Choroid plexus epithelial cell (primary cell): ENCODE measurements around the gene HTRA2.

ENCODE experiments used
- DNase-seq: peaks from one replicate; pipeline ENCODE4 v3.0.0-alpha.2; 2010; ENCODE audit warnings: low read depth
- H3K4me3 ChIP-seq: 2 replicates; pipeline ENCODE4 v1.5.1; 2011; ENCODE audit warnings: low read depth, mild to moderate bottlenecking, control low read depth, low read length, moderate library complexity
- CTCF ChIP-seq: conservative IDR thresholded peaks from 2 replicates; pipeline ENCODE4 v1.5.1; 2011; ENCODE audit warnings: low read depth, mild to moderate bottlenecking, control low read depth, inconsistent platforms, low read length, moderate library complexity

The HTRA2 gene

GRCh38 chr2:74530239-74531187 lies 780 bp downstream of the HTRA2 start:
- H3K4me3 ChIP-seq: peak overlapping the region; percentile 97
- DNase-seq: peak; percentile 54
- no peak for TF ChIP-seq CTCF

- no peak for TF ChIP-seq CTCF
- H3K4me3 ChIP-seq: no peak overlapping the region
- no peak for DNase-seq
Measured at GRCh38 chr2:74531666-74532065, 1.9 kb downstream of the HTRA2 start.

- DNase-seq: peak; percentile 75
- no peak overlapping the region for H3K4me3 ChIP-seq
- no peak for TF ChIP-seq CTCF
Measured at GRCh38 chr2:74532222-74532621, 2.5 kb downstream of the HTRA2 start.

GRCh38 chr2:74533464-74533863 lies 3.7 kb downstream of the HTRA2 start:
- no peak for TF ChIP-seq CTCF
- no peak overlapping the region for H3K4me3 ChIP-seq
- DNase-seq: no peak

- no peak for DNase-seq
- no peak overlapping the region for H3K4me3 ChIP-seq
- no peak for TF ChIP-seq CTCF
Measured at GRCh38 chr2:74534411-74534810, 4.7 kb downstream of the HTRA2 start.

- no peak for TF ChIP-seq CTCF
- no peak overlapping the region for H3K4me3 ChIP-seq
- DNase-seq: no peak
Measured at GRCh38 chr2:74535440-74535965, 5.8 kb downstream of the HTRA2 start.
